C4-2B (cell line): Measurements from ENCODE around the gene UNKL.

Experiments
- H3K27ac ChIP-seq: fragments of 450-650 bp; 2 replicates; pipeline ENCODE4 v1.5.1; 2017
- CTCF ChIP-seq: fragments of 450-650 bp; conservative IDR thresholded peaks from 2 replicates; pipeline ENCODE4 v1.5.1; 2017; ENCODE audit warnings: mild to moderate bottlenecking
- ZFX ChIP-seq: fragments of 450-650 bp; IDR thresholded peaks from 2 replicates; pipeline ENCODE4 v1.6.1; 2017

Gene UNKL

GRCh38 chr16:1457489-1458245, 43.2 kb upstream of the UNKL start:
- TF ChIP-seq CTCF (no peak), ZFX (no peak)

DNA sequence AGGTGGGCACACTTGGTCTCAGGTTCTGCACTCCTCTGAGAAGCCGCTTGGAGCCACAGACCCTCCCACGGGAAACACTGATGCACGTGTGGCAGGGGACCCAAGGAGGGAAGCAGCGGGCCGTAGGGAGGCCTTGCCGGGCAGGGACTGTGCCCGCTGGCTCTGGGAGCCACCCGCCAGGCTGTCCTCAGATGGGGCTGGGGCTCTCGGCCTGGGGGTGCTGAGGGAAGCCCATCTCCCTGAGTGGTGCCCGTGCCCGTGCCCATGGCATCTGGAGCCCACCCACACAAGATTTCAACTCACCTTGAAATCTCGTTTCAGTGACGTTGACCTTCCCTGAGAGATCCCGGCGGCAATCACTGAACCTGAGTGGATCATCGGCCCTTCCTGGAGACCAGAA, 42.4 kb upstream of the UNKL start:
- TF ChIP-seq ZFX (no peak), CTCF (no peak)
- H3K27ac ChIP-seq = no peak overlapping the region

More at GRCh38 chr16:1457489-1458245, 43.2 kb upstream of the UNKL start:
- no peak overlapping the region for H3K27ac ChIP-seq

DNA sequence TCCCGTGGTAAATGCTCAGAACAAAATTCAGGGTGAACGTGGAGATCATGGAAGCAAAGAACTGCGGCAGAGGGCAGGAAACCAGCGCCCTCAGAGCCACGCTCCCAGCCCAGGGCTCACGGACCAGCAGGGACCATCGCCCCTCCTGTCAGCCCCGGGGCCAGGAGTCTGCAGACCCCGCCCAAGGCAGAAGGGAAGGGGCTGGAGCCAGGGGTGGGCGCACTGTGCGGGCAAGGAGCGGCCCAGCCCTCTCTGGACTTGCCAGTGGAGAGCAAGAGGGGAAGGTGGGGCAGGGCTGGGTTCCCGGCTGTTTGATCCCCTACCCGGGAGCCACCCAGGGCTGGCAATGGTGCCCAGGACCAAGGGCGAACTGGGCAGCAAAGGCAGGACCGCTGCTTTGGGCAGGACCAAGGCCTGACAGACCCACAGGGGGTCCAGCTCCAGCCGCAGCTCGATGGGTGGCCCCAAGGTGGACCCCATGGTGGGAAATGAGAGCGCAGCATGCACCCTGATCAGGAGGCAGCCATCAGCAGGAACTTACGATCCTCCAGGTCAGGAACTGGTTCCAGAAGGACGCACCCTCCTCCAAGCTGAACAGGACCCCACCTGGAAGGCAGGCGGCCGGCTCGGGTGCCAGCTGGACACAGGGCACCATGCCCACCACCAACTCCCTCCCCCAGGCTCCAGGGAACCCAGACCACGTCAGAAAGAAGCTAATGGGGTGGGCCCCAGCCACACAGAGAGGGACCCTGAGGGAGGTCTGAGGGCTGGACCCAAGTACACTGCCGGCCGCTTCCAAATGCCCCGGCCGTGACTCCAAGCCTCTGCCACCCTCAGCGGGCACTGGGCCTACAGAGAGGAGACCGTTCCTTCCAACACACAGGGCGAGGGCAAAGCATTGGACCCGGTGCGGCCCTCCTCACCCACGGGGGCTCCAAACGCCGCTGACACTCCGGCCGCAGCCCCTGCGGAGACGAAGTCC, 41.0 kb upstream of the UNKL start:
- no peak for TF ChIP-seq CTCF
- no peak for TF ChIP-seq ZFX
- no peak overlapping the region for H3K27ac ChIP-seq

- TF ChIP-seq ZFX (no peak), CTCF (no peak)
- H3K27ac ChIP-seq = no peak overlapping the region
These were observed 40.1 kb upstream of the UNKL start for GRCh38 chr16:1454561-1454960.

GRCh38 chr16:1453316-1453715, 38.8 kb upstream of the UNKL start:
- no peak for TF ChIP-seq CTCF
- no peak for TF ChIP-seq ZFX
- H3K27ac ChIP-seq = no peak overlapping the region

DNA sequence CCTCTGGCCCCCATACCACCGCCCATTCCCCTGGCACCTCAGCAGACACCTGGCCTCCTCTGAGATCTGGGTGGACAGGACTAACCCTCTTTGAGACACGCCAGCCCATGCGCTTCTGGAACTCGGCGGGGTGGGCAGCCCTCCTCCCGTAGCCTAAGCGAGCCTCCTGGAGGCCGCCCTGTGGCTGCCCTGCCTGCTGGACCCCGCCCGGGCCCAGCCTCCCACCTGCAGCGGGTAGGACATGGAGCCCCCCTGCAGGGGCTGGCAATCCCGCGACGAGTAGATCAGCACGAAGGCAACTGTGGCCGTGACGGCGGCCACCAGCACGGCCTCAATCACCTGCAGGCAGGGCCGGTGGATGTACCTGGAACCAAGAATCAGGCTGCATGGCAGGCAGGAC, 38.0 kb upstream of the UNKL start:
- TF ChIP-seq CTCF (no peak), ZFX (no peak)
- no peak overlapping the region for H3K27ac ChIP-seq
